ENCODE data around the gene PLS1. TPM values are rescaled to one million over a fixed set of nuclear protein-coding genes. Genes with fewer than 3 reads are reported as not detected.

Gene PLS1
- total RNA-seq, 2 donors from 2014 or later: 252 to 418 TPM

Other genes starting within 250 kb of the PLS1 start
- 10 to 100 TPM; 23.3 to 57.0 TPM for gene XRN1, start 148.4 kb upstream of the PLS1 start, total RNA-seq
- 10 to 100 TPM; 13.9 to 20.3 TPM for gene ATR, start 17.7 kb upstream of the PLS1 start, total RNA-seq
- gene TRPC1, start 127.6 kb downstream of the PLS1 start, total RNA-seq: 1 to 10 TPM; 1.8 to 2.2 TPM